Measurements from ENCODE around the gene KCNC2.

Gene KCNC2

DNA sequence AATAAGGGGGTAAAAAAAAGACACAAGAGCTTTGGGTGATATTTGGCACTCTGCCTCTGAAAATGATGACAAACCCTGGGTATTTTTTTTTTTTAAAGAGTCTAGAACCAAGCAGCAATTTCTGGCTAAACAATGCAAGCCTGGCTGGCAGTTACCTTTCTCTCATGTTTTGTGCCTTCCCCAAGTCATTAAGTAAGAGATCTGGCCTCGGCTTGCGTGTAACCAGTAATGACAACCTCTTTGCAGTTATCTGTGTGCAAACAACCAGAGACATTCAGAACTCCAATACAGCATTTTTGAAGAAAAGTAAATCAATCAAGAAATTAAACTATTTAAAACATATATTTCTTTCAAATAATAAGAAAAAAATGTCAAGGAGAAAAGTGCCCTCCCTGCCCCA lies 167.5 kb downstream of the KCNC2 start:
- ChIA-PET CTCF (no interaction called here), POLR2A (no interaction called here)
- H3K9me3 ChIP-seq (ENCODE audit: control extremely low read depth in 1 of 5, control insufficient read depth in 4 of 5, insufficient read depth in 2 of 5, low read depth in 1 of 5, low read length in 4 of 5) = no peaks in the 10 kb centered on the region
- no peaks in the 10 kb centered on the region for H3K27me3 ChIP-seq (replicated peaks in 2 of 5; ENCODE audit: control insufficient read depth in 4 of 5, insufficient read depth in 5 of 5, low read length in 4 of 5)
- WGBS (ENCODE audit: insufficient coverage) = 100% methylated on average over 2 of the region's 2 CpGs
- no peaks in the 10 kb centered on the region for H3K36me3 ChIP-seq (ENCODE audit: control insufficient read depth in 4 of 4, insufficient read depth in 4 of 4, low read length in 3 of 4)
- no peak overlapping the region for H3K27ac ChIP-seq (ENCODE audit: insufficient read depth in 1 of 2, low read depth in 1 of 2, low read length in 2 of 2, poor library complexity in 1 of 2, severe bottlenecking in 2 of 2)
- no peaks in the 10 kb centered on the region for H3K4me1 ChIP-seq (ENCODE audit: control extremely low read depth in 1 of 4, control insufficient read depth in 4 of 4, insufficient read depth in 4 of 4, low read length in 3 of 4)
- no peak overlapping the region for H3K4me3 ChIP-seq (ENCODE audit: control insufficient read depth in 1 of 7, extremely low read depth in 1 of 7, insufficient read depth in 4 of 7, low read depth in 2 of 7, low read length in 6 of 7)
- no peak for DNase-seq

- H3K9me3 ChIP-seq (ENCODE audit: control extremely low read depth in 1 of 5, control insufficient read depth in 4 of 5, insufficient read depth in 2 of 5, low read depth in 1 of 5, low read length in 4 of 5) = no peaks in the 10 kb centered on the region
- ChIA-PET CTCF (no interaction called here), POLR2A (no interaction called here)
- WGBS (ENCODE audit: insufficient coverage) = no CpG with 5 or more reads among the region's 4 CpGs
- no peak overlapping the region for H3K27ac ChIP-seq (ENCODE audit: insufficient read depth in 1 of 2, low read depth in 1 of 2, low read length in 2 of 2, poor library complexity in 1 of 2, severe bottlenecking in 2 of 2)
- no peak for DNase-seq
- H3K4me1 ChIP-seq (ENCODE audit: control extremely low read depth in 1 of 4, control insufficient read depth in 4 of 4, insufficient read depth in 4 of 4, low read length in 3 of 4) = no peaks in the 10 kb centered on the region
- no peaks in the 10 kb centered on the region for H3K36me3 ChIP-seq (ENCODE audit: control insufficient read depth in 4 of 4, insufficient read depth in 4 of 4, low read length in 3 of 4)
- H3K27me3 ChIP-seq (replicated peaks in 2 of 5; ENCODE audit: control insufficient read depth in 4 of 5, insufficient read depth in 5 of 5, low read length in 4 of 5) = no peaks in the 10 kb centered on the region
- H3K4me3 ChIP-seq (ENCODE audit: control insufficient read depth in 1 of 7, extremely low read depth in 1 of 7, insufficient read depth in 4 of 7, low read depth in 2 of 7, low read length in 6 of 7) = no peak overlapping the region
Measured at GRCh38 chr12:75041472-75041871, 168.2 kb downstream of the KCNC2 start.

GRCh38 chr12:75020068-75020557 lies 189.5 kb downstream of the KCNC2 start:
- ChIA-PET POLR2A (no interaction called here), CTCF (no interaction called here)
- Histone ChIP-seq H3K4me3 (ENCODE audit: control insufficient read depth in 1 of 7, extremely low read depth in 1 of 7, insufficient read depth in 4 of 7, low read depth in 2 of 7, low read length in 6 of 7) (no peak overlapping the region), H3K27ac (ENCODE audit: insufficient read depth in 1 of 2, low read depth in 1 of 2, low read length in 2 of 2, poor library complexity in 1 of 2, severe bottlenecking in 2 of 2) (no peak overlapping the region), H3K9me3 (ENCODE audit: control extremely low read depth in 1 of 5, control insufficient read depth in 4 of 5, insufficient read depth in 2 of 5, low read depth in 1 of 5, low read length in 4 of 5) (peaks cover 4 to 40% (median 10%) of the 10 kb centered on the region in 5 experiments), H3K27me3 (replicated peaks in 2 of 5; ENCODE audit: control insufficient read depth in 4 of 5, insufficient read depth in 5 of 5, low read length in 4 of 5) (no peaks in the 10 kb centered on the region), H3K4me1 (ENCODE audit: control extremely low read depth in 1 of 4, control insufficient read depth in 4 of 4, insufficient read depth in 4 of 4, low read length in 3 of 4) (no peaks in the 10 kb centered on the region), H3K36me3 (ENCODE audit: control insufficient read depth in 4 of 4, insufficient read depth in 4 of 4, low read length in 3 of 4) (no peaks in the 10 kb centered on the region)
- DNase-seq = no peak
- WGBS (ENCODE audit: insufficient coverage) = 86% methylated on average over 7 of the region's 9 CpGs

- no peak overlapping the region for H3K4me3 ChIP-seq (ENCODE audit: control insufficient read depth in 1 of 7, extremely low read depth in 1 of 7, insufficient read depth in 4 of 7, low read depth in 2 of 7, low read length in 6 of 7)
- DNase-seq = no peak
- H3K4me1 ChIP-seq (ENCODE audit: control extremely low read depth in 1 of 4, control insufficient read depth in 4 of 4, insufficient read depth in 4 of 4, low read length in 3 of 4) = no peaks in the 10 kb centered on the region
- ChIA-PET POLR2A (no interaction called here), CTCF (no interaction called here)
- H3K9me3 ChIP-seq (ENCODE audit: control extremely low read depth in 1 of 5, control insufficient read depth in 4 of 5, insufficient read depth in 2 of 5, low read depth in 1 of 5, low read length in 4 of 5) = no peaks in the 10 kb centered on the region
- no peaks in the 10 kb centered on the region for H3K27me3 ChIP-seq (replicated peaks in 2 of 5; ENCODE audit: control insufficient read depth in 4 of 5, insufficient read depth in 5 of 5, low read length in 4 of 5)
- no peaks in the 10 kb centered on the region for H3K36me3 ChIP-seq (ENCODE audit: control insufficient read depth in 4 of 4, insufficient read depth in 4 of 4, low read length in 3 of 4)
- WGBS (ENCODE audit: insufficient coverage) = no CpG with 5 or more reads among the region's 4 CpGs
- H3K27ac ChIP-seq (ENCODE audit: insufficient read depth in 1 of 2, low read depth in 1 of 2, low read length in 2 of 2, poor library complexity in 1 of 2, severe bottlenecking in 2 of 2) = no peak overlapping the region
Measured at GRCh38 chr12:75011120-75011519, 198.5 kb downstream of the KCNC2 start.

GRCh38 chr12:75007133-75007532 lies 202.5 kb downstream of the KCNC2 start:
- Histone ChIP-seq H3K9me3 (ENCODE audit: control extremely low read depth in 1 of 5, control insufficient read depth in 4 of 5, insufficient read depth in 2 of 5, low read depth in 1 of 5, low read length in 4 of 5) (no peaks in the 10 kb centered on the region), H3K4me1 (ENCODE audit: control extremely low read depth in 1 of 4, control insufficient read depth in 4 of 4, insufficient read depth in 4 of 4, low read length in 3 of 4) (no peaks in the 10 kb centered on the region), H3K4me3 (ENCODE audit: control insufficient read depth in 1 of 7, extremely low read depth in 1 of 7, insufficient read depth in 4 of 7, low read depth in 2 of 7, low read length in 6 of 7) (no peak overlapping the region), H3K27ac (ENCODE audit: insufficient read depth in 1 of 2, low read depth in 1 of 2, low read length in 2 of 2, poor library complexity in 1 of 2, severe bottlenecking in 2 of 2) (no peak overlapping the region), H3K27me3 (replicated peaks in 2 of 5; ENCODE audit: control insufficient read depth in 4 of 5, insufficient read depth in 5 of 5, low read length in 4 of 5) (no peaks in the 10 kb centered on the region), H3K36me3 (ENCODE audit: control insufficient read depth in 4 of 4, insufficient read depth in 4 of 4, low read length in 3 of 4) (no peaks in the 10 kb centered on the region)
- no peak for DNase-seq
- no CpG with 5 or more reads among the region's 2 CpGs for WGBS (ENCODE audit: insufficient coverage)
- ChIA-PET CTCF (no interaction called here), POLR2A (no interaction called here)

DNA sequence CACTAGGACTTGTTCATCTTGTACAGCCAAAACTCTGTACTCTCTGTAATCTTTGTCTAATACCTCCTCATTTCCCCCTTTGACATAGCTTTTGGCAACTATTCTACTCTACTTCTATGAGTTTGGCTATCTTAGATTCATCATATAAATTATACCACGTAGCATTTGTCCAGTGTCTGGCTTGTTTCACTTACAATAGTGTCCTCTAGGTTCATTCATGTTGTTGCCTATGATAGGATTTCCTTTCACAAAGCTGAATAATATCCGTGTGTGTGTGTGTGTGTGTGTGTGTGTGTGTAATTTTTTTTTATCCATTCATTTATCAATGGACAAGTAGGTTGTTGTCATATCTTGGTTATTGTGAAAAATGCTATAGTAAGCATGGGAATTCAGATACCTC lies 209.5 kb downstream of the KCNC2 start:
- H3K4me1 ChIP-seq (ENCODE audit: control extremely low read depth in 1 of 4, control insufficient read depth in 4 of 4, insufficient read depth in 4 of 4, low read length in 3 of 4) = no peaks in the 10 kb centered on the region
- POLR2A ChIA-PET = no interaction called here
- DNase-seq = no peak
- no peaks in the 10 kb centered on the region for H3K36me3 ChIP-seq (ENCODE audit: control insufficient read depth in 4 of 4, insufficient read depth in 4 of 4, low read length in 3 of 4)
- CTCF ChIA-PET = no interaction called here
- H3K9me3 ChIP-seq (ENCODE audit: control extremely low read depth in 1 of 5, control insufficient read depth in 4 of 5, insufficient read depth in 2 of 5, low read depth in 1 of 5, low read length in 4 of 5) = no peaks in the 10 kb centered on the region
- H3K4me3 ChIP-seq (ENCODE audit: control insufficient read depth in 1 of 7, extremely low read depth in 1 of 7, insufficient read depth in 4 of 7, low read depth in 2 of 7, low read length in 6 of 7) = no peak overlapping the region
- WGBS (ENCODE audit: insufficient coverage) = no CpG with 5 or more reads among the region's 2 CpGs
- no peaks in the 10 kb centered on the region for H3K27me3 ChIP-seq (replicated peaks in 2 of 5; ENCODE audit: control insufficient read depth in 4 of 5, insufficient read depth in 5 of 5, low read length in 4 of 5)
- no peak overlapping the region for H3K27ac ChIP-seq (ENCODE audit: insufficient read depth in 1 of 2, low read depth in 1 of 2, low read length in 2 of 2, poor library complexity in 1 of 2, severe bottlenecking in 2 of 2)

DNA sequence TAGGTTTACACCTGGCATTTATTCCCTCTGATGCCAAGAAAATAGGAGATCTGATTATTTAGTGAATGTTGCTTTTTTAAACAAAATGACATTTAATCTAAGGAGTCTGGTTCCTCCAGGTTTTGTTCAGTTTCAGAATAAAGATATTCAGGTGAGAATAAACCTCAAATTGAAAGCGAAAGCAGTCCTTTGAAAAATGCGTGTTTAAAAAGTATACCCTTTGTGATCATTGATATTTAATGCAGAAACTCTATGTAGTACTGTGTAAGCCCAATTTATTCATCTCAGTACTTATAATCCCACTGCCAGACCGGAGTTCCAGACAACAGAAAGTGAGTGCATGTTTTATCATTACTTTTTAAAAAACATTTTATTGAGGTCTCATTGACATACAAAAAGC lies 210.2 kb downstream of the KCNC2 start:
- WGBS (ENCODE audit: insufficient coverage) = no CpG with 5 or more reads among the region's 3 CpGs
- H3K4me1 ChIP-seq (ENCODE audit: control extremely low read depth in 1 of 4, control insufficient read depth in 4 of 4, insufficient read depth in 4 of 4, low read length in 3 of 4) = no peaks in the 10 kb centered on the region
- POLR2A ChIA-PET = no interaction called here
- no peak for DNase-seq
- CTCF ChIA-PET = no interaction called here
- H3K27ac ChIP-seq (ENCODE audit: insufficient read depth in 1 of 2, low read depth in 1 of 2, low read length in 2 of 2, poor library complexity in 1 of 2, severe bottlenecking in 2 of 2) = no peak overlapping the region
- H3K36me3 ChIP-seq (ENCODE audit: control insufficient read depth in 4 of 4, insufficient read depth in 4 of 4, low read length in 3 of 4) = no peaks in the 10 kb centered on the region
- H3K4me3 ChIP-seq (ENCODE audit: control insufficient read depth in 1 of 7, extremely low read depth in 1 of 7, insufficient read depth in 4 of 7, low read depth in 2 of 7, low read length in 6 of 7) = no peak overlapping the region
- no peaks in the 10 kb centered on the region for H3K27me3 ChIP-seq (replicated peaks in 2 of 5; ENCODE audit: control insufficient read depth in 4 of 5, insufficient read depth in 5 of 5, low read length in 4 of 5)
- H3K9me3 ChIP-seq (ENCODE audit: control extremely low read depth in 1 of 5, control insufficient read depth in 4 of 5, insufficient read depth in 2 of 5, low read depth in 1 of 5, low read length in 4 of 5) = no peaks in the 10 kb centered on the region

All from common myeloid progenitor, CD34-positive (primary cell).